OCI-LY1 (cell line): ENCODE results near the gene YBEY.

Experiments
- H2AFZ ChIP-seq: fragments of 200-600 bp; sonication (generic), shearing (Covaris generic); 2 replicates; pipeline ENCODE4 v1.6.0; 2014; ENCODE audit warnings: antibody characterized with exemption, mild to moderate bottlenecking, low read length
- H3F3A ChIP-seq: fragments of 200-600 bp; sonication (generic), shearing (Covaris generic); 2 replicates; pipeline ENCODE4 v1.6.0; 2014; ENCODE audit warnings: mild to moderate bottlenecking, antibody characterized with exemption, low read length, moderate library complexity; ENCODE audit not compliant: insufficient read depth
- H3K27ac ChIP-seq: fragments of 200-600 bp; sonication (generic); 2 replicates; pipeline ENCODE4 v1.5.1; 2014; ENCODE audit warnings: low read length, mixed run types, mild to moderate bottlenecking, low read depth; ENCODE audit not compliant: poor library complexity, severe bottlenecking
- H3K27me3 ChIP-seq: fragments of 200-600 bp; sonication (generic); 2 replicates; pipeline ENCODE4 v1.6.0; 2014; ENCODE audit warnings: antibody characterized with exemption, mild to moderate bottlenecking, low read length, moderate library complexity; ENCODE audit not compliant: insufficient read depth
- H3K36me3 ChIP-seq: fragments of 200-600 bp; sonication (generic); 2 replicates; pipeline ENCODE4 v1.6.1; 2014; ENCODE audit warnings: mild to moderate bottlenecking, antibody characterized with exemption, low read length, moderate library complexity, mixed read lengths; ENCODE audit not compliant: insufficient read depth
- H3K4me1 ChIP-seq: fragments of 200-600 bp; sonication (generic); 2 replicates; pipeline ENCODE4 v1.5.1; 2014; ENCODE audit warnings: mild to moderate bottlenecking, low read length, moderate library complexity; ENCODE audit not compliant: insufficient read depth, severe bottlenecking
- H3K4me2 ChIP-seq: fragments of 200-600 bp; sonication (generic), shearing (Covaris generic); 2 replicates; pipeline ENCODE4 v1.6.1; 2014; ENCODE audit warnings: low read length
- H3K4me3 ChIP-seq: fragments of 200-600 bp; sonication (generic); 2 replicates; pipeline ENCODE4 v1.5.1; 2014; ENCODE audit warnings: low read length, low read depth, mild to moderate bottlenecking, mixed read lengths; ENCODE audit not compliant: poor library complexity, severe bottlenecking
- H3K79me2 ChIP-seq: fragments of 200-600 bp; shearing (Covaris generic); 2 replicates; pipeline ENCODE4 v1.6.1; 2016; ENCODE audit warnings: mixed run types, low read length, mixed read lengths; ENCODE audit not compliant: insufficient read depth
- H3K9ac ChIP-seq: fragments of 200-600 bp; sonication (generic), shearing (Covaris generic); 2 replicates; pipeline ENCODE4 v1.6.1; 2014; ENCODE audit warnings: mild to moderate bottlenecking, low read length, mixed read lengths
- H3K9me2 ChIP-seq: fragments of 200-600 bp; sonication (generic), shearing (Covaris generic); 2 replicates; pipeline ENCODE4 v1.6.1; 2014; ENCODE audit warnings: low read depth, mild to moderate bottlenecking, low read length, mixed read lengths
- H3K9me3 ChIP-seq: fragments of 200-600 bp; shearing (Covaris generic); 2 replicates; pipeline ENCODE4 v1.6.1; 2014; ENCODE audit warnings: low read length, mixed read lengths
- H4K20me1 ChIP-seq: fragments of 200-600 bp; sonication (generic), shearing (Covaris generic); 2 replicates; pipeline ENCODE4 v1.6.0; 2016; ENCODE audit warnings: mild to moderate bottlenecking, low read length; ENCODE audit not compliant: insufficient read depth
- EZH2 ChIP-seq: fragments of 200-600 bp; sonication (generic), shearing (Covaris generic); IDR thresholded peaks from 2 replicates; pipeline ENCODE4 v1.8.0; 2017; ENCODE audit warnings: borderline replicate concordance, mixed run types, mild to moderate bottlenecking, antibody characterized with exemption, low read length, moderate library complexity, mixed read lengths
- TF ChIP-seq, protein P1 (sequence below): fragments of 200-600 bp; sonication (generic), shearing (Covaris generic); IDR thresholded peaks from 2 replicates; pipeline ENCODE4 v1.5.1; 2017; ENCODE audit warnings: mild to moderate bottlenecking, antibody characterized with exemption, low read length, moderate library complexity, mixed read lengths

Gene YBEY

GRCh38 chr21:46314441-46315020, 28.4 kb downstream of the YBEY start:
- peaks cover 55% of the 10 kb centered on the region for H3K36me3 ChIP-seq
- no peaks in the 10 kb centered on the region for H3F3A ChIP-seq
- H3K9ac ChIP-seq = no peak overlapping the region
- no peak overlapping the region for H2AFZ ChIP-seq
- no peaks in the 10 kb centered on the region for H3K9me2 ChIP-seq
- H4K20me1 ChIP-seq = no peaks in the 10 kb centered on the region
- no peaks in the 10 kb centered on the region for H3K27me3 ChIP-seq
- no peak overlapping the region for H3K4me3 ChIP-seq
- no peaks in the 10 kb centered on the region for H3K79me2 ChIP-seq
- no peaks in the 10 kb centered on the region for H3K9me3 ChIP-seq
- no peaks in the 10 kb centered on the region for H3K4me1 ChIP-seq
- H3K27ac ChIP-seq = no peak overlapping the region
- H3K4me2 ChIP-seq = no peak overlapping the region
- TF ChIP-seq, protein P1, sequence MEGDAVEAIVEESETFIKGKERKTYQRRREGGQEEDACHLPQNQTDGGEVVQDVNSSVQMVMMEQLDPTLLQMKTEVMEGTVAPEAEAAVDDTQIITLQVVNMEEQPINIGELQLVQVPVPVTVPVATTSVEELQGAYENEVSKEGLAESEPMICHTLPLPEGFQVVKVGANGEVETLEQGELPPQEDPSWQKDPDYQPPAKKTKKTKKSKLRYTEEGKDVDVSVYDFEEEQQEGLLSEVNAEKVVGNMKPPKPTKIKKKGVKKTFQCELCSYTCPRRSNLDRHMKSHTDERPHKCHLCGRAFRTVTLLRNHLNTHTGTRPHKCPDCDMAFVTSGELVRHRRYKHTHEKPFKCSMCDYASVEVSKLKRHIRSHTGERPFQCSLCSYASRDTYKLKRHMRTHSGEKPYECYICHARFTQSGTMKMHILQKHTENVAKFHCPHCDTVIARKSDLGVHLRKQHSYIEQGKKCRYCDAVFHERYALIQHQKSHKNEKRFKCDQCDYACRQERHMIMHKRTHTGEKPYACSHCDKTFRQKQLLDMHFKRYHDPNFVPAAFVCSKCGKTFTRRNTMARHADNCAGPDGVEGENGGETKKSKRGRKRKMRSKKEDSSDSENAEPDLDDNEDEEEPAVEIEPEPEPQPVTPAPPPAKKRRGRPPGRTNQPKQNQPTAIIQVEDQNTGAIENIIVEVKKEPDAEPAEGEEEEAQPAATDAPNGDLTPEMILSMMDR = no peak
- TF ChIP-seq EZH2 = no peak

GRCh38 chr21:46316708-46317324, 30.7 kb downstream of the YBEY start:
- H3K27me3 ChIP-seq = no peaks in the 10 kb centered on the region
- H3K9me3 ChIP-seq = no peaks in the 10 kb centered on the region
- no peak overlapping the region for H3K9ac ChIP-seq
- H3K9me2 ChIP-seq = no peaks in the 10 kb centered on the region
- TF ChIP-seq, protein P1 = no peak
- TF ChIP-seq EZH2 = no peak
- H3K36me3 ChIP-seq = peaks cover 50% of the 10 kb centered on the region
- H3K79me2 ChIP-seq = peaks cover 13% of the 10 kb centered on the region
- no peaks in the 10 kb centered on the region for H3F3A ChIP-seq
- no peak overlapping the region for H3K27ac ChIP-seq
- no peaks in the 10 kb centered on the region for H4K20me1 ChIP-seq
- no peak overlapping the region for H2AFZ ChIP-seq
- H3K4me1 ChIP-seq = peaks cover 20% of the 10 kb centered on the region
- no peak overlapping the region for H3K4me2 ChIP-seq
- H3K4me3 ChIP-seq = no peak overlapping the region

DNA sequence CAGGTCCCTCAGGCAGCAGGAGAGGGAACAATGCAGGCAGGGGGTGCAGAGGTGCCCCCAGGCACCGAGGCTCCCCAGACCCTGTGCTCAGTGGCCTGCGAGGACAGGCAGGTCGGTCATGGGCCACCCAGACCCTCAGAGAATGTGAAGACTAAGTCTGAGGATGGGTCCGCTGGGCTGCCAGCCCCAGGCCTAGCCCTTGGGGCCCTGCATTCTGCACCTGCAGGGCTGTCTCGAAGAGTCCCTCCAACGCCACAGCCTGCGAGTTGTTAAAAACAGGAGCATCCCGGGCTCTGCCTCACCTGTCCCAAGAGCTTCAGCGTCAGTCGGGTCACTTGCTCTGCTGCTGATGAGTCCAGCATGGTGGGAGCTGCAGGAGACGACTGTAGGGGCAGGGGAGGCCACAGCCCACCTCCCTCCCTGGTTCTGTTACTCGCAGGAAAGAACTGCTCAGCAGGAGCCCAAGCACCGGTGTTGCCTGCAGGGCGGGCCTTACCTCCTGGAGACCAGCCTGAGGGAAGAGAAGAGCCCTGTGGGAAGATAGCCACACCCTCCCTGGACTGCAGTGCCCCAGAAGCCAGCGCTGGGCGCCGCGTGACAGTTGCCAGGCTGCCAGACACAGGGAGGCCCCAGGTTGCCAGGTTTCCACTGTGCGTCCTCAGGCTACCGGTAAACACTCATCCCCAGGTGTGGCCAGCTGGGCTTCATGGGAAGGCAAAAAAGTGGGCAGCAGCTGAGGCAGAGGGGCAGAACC, 31.7 kb downstream of the YBEY start:
- Histone ChIP-seq H3K4me2 (no peak overlapping the region), H3K27ac (no peak overlapping the region), H3K9me3 (no peaks in the 10 kb centered on the region), H2AFZ (no peak overlapping the region), H3K36me3 (peaks cover 55% of the 10 kb centered on the region), H3K27me3 (no peaks in the 10 kb centered on the region), H3K4me1 (peaks cover 27% of the 10 kb centered on the region), H3K9ac (no peak overlapping the region), H3K4me3 (no peak overlapping the region), H3F3A (no peaks in the 10 kb centered on the region), H4K20me1 (no peaks in the 10 kb centered on the region), H3K9me2 (no peaks in the 10 kb centered on the region), H3K79me2 (peaks cover 24% of the 10 kb centered on the region)
- TF ChIP-seq, protein P1 = no peak
- TF ChIP-seq EZH2 = no peak
